MG63 (cell line): ENCODE measurements around the gene RPSA. TPM values are rescaled to one million over a fixed set of nuclear protein-coding genes. Genes with fewer than 3 reads are reported as not detected.
"Not testable (repeated sequence)": the region's sequence is repeated elsewhere in the genome, so short reads cannot be mapped to it uniquely, and the experiment has no call there.

Source experiments
- DNase-seq: peaks from one replicate; pipeline ENCODE4 v3.0.0-alpha.2; 2020
- H3K27me3 ChIP-seq: fragments of 250-450 bp; sonication (Bioruptor Pico); 2 replicates; pipeline ENCODE4 v1.5.1; 2020; ENCODE audit warnings: mild to moderate bottlenecking, moderate library complexity
- H3K36me3 ChIP-seq: fragments of 250-450 bp; sonication (Bioruptor Pico); 2 replicates; pipeline ENCODE4 v1.5.1; 2020; ENCODE audit warnings: mild to moderate bottlenecking, moderate library complexity
- H3K4me3 ChIP-seq: fragments of 250-450 bp; sonication (Bioruptor Pico); 2 replicates; pipeline ENCODE4 v1.5.1; 2020; ENCODE audit warnings: mild to moderate bottlenecking, moderate library complexity
- H3K9me3 ChIP-seq: fragments of 250-450 bp; sonication (Bioruptor Pico); 2 replicates; pipeline ENCODE4 v1.5.1; 2020; ENCODE audit warnings: mild to moderate bottlenecking, moderate library complexity
- total RNA-seq: library from RNA; depleted of rRNA; stranded (reverse); fragments of >200 nt; shearing (Covaris generic); gene quantifications from 2 replicates; pipeline ENCODE4 v1.2.3, GENCODE V29; 2014; ENCODE audit warnings: low replicate concordance

RPSA gene
- total RNA-seq, 1 experiment from 2014 or later, result 2,233 TPM

DNA sequence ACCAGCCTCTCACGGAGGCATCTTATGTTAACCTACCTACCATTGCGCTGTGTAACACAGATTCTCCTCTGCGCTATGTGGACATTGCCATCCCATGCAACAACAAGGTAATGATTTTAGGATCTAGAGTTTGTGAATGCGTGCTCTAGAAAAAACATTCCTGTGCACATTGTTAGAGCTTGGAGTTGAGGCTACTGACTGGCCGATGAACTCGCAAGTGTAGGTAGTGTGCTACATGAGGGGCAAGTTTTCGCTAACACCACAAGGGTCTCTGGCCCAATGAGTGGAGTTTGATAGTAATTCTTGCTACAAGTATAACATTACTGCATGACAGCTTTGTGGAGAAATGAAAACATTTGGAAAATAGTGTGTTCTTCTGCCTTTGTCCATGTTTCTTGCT is 4.4 kb downstream of the RPSA start:
- Histone ChIP-seq H3K27me3 (no peaks in the 10 kb centered on the region), H3K9me3 (no peaks in the 10 kb centered on the region), H3K4me3 (no peak overlapping the region), H3K36me3 (peaks cover 70% of the 10 kb centered on the region)
- no peak for DNase-seq

DNA sequence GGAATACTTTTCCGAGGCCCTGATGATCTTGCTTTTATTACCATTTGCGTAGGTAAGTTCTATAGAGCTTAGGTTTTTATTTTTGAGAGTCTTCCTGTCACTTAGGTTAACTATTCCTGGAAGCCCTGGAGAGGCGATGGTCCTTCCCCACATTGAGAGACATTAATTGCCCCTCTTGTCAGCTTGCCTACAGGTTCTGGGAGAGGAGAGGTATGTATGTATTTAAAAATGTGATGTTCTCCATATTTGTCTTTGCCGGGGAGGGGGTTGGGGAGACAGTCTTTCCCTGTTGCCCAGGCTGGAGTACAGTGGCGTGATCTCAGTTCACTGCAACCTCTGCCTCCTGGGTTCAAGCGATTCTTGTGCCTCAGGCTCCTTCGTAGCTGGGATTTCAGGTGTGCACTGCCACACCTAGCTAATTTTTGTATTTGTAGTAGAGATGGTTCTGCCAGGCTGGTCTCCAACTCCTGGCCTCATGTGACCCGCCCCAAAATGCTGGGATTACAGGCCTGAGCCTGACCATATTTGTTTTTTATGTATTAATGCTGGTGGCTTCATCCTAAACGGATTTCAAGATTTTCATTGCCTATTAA is 6.2 kb downstream of the RPSA start:
- Histone ChIP-seq H3K4me3 (no peak overlapping the region), H3K36me3 (peaks cover 57% of the 10 kb centered on the region), H3K9me3 (no peaks in the 10 kb centered on the region), H3K27me3 (no peaks in the 10 kb centered on the region)
- DNase-seq, result no peak

DNA sequence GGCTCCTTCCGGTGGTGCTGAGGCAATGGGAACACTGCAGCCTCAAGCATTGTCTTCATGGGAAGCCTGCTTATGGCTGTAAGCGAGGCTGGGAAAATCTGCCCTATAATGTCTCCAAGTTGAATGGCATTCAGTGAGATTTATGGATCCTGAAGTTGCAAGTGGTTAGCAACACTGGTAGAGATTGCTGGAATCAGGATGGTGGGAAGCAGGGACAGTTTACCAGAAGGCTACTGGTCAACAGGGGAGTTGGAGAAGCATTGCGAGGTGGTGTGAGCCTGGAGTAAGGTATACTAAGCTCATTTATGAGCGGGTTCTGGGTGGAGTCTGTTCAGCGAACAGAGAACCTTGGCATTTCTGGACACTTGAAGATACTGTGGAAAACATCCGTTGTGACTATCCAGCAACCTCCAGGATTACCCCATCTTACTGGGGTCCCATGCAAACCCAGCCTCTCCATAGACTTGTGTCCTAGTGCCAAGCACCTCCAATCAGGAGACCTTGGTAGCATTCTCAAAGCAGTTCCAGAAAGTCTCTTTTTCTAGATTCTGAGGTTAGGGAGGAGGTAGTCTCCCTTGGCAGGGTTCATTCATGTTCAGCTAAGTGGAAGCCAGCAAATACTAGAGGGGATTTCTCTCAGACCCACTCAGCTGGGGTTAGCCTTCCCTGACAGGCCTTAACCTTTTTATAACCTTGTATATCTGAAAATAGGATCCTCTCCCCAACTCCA is 7.3 kb downstream of the RPSA start:
- no peaks in the 10 kb centered on the region for H3K9me3 ChIP-seq
- H3K36me3 ChIP-seq, result peaks cover 47% of the 10 kb centered on the region
- no peaks in the 10 kb centered on the region for H3K27me3 ChIP-seq
- no peak overlapping the region for H3K4me3 ChIP-seq
- no peak for DNase-seq

DNA sequence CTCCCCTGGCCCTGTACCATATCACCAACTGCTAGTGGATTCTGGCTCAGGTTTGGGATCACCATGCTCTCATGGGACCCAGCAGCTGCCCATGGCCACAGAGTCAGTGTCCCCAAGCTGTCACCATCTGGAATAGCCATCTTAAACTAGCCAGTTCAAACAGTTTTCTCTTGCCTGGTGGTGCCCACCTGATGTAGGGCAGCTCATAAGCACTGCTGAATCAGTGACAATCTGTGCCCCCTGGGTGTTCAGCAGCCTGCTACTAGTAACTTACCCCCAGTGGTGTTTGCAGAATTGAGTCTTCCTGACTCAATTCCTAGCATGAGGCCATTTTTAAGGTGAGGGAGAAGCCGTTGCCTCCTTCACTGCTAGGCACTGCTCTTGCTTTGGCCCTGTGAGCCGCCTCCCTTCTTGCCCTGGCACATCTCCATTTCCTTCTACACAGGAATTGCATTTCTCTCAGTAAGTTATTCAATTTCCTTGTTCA is 7.9 kb downstream of the RPSA start:
- no peak overlapping the region for H3K4me3 ChIP-seq
- H3K27me3 ChIP-seq, result no peaks in the 10 kb centered on the region
- H3K36me3 ChIP-seq, result peaks cover 43% of the 10 kb centered on the region
- no peak for DNase-seq
- no peaks in the 10 kb centered on the region for H3K9me3 ChIP-seq

DNA sequence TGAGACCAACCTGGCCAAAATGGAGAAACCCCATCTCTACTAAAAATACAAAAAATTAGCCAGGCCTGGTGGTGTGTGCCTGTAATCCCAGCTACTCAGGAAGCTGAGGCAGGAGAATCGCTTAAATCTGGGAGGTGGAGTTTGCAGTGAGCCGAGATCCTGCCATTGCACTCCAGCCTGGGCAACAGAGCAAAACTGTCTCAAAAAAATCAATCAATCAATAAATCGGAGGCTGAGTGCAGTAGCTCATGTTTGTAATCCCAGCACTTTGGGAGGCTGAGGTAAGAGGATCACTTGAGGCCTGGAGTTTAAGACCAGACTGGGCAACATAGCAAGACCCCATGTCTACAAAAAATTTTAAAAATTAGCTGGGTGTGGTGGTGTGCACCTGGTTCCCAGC is 8.8 kb downstream of the RPSA start:
- H3K9me3 ChIP-seq, H3K27me3 ChIP-seq, DNase-seq, H3K4me3 ChIP-seq: not testable (repeated sequence)
- H3K36me3 ChIP-seq, result peaks cover 35% of the 10 kb centered on the region

DNA sequence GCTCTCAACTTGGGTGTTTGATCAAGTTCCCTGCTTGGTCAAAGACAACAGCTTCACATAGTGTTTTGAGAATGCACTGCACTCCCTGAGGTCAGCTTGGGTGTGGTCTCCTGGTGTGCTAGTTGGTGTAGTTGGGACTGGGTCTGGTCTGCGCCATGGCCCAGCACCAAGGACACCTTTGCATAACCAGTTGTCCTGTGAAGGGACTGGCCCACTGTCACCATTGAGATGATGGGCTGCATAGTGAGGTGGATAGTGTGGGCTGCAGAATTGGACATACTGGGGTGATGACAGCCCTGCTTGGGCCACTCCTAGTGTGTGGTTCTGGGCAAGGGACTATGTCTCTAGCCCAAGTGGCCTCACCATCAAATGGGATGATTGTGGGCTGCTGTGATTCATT is 9.5 kb downstream of the RPSA start:
- Histone ChIP-seq H3K27me3 (no peaks in the 10 kb centered on the region), H3K9me3 (no peaks in the 10 kb centered on the region), H3K36me3 (peaks cover 28% of the 10 kb centered on the region), H3K4me3 (no peak overlapping the region)
- DNase-seq, result no peak

DNA sequence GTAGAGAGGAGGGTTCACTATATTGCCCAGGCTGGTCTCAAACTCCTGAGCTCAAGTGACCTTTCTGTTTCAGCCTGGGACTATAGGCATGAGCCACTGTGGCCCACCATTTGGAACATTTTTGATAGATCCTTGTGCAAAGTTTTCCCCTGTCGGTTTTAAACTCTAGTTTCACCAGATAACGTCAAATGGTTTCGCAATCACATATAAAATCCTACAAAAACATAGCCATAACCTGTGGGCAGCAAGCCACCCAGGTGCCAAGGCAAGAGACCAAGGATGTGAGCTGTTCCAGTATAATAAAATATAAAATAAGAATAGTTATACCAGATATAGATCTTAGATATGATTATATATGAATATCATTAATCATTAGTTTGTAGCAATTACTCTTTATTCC is 10.5 kb downstream of the RPSA start:
- not testable (repeated sequence) for H3K4me3 ChIP-seq, DNase-seq, H3K9me3 ChIP-seq, H3K27me3 ChIP-seq
- H3K36me3 ChIP-seq, result peaks cover 18% of the 10 kb centered on the region

DNA sequence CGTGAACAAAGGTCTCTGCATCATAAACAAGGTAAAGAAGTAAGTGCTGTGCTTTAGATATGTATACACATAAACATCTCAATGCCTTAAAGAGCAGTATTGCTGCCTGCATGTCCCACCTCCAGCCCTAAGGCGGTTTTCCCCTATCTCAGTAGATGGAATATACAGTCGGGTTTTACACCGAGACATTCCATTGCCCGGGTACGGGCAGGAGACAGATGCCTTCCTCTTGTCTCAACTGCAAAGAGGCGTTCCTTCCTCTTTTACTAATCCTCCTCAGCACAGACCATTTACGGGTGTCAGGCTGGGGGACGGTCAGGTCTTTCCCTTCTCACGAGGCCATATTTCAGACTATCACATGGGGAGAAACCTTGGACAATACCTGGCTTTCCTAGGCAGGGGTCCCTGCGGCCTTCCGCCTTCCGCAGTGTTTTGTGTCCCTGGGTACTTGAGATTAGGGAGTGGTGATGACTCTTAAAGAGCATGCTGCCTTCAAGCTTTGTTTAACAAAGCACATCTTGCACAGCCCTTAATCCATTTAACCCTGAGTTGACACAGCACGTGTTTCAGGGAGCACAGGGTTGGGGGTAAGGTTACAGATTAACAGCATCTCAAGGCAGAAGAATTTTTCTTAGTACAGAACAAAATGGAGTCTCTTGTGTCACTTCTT is 12.2 kb downstream of the RPSA start:
- not testable (repeated sequence) for H3K27me3 ChIP-seq, DNase-seq, H3K36me3 ChIP-seq, H3K9me3 ChIP-seq, H3K4me3 ChIP-seq

DNA sequence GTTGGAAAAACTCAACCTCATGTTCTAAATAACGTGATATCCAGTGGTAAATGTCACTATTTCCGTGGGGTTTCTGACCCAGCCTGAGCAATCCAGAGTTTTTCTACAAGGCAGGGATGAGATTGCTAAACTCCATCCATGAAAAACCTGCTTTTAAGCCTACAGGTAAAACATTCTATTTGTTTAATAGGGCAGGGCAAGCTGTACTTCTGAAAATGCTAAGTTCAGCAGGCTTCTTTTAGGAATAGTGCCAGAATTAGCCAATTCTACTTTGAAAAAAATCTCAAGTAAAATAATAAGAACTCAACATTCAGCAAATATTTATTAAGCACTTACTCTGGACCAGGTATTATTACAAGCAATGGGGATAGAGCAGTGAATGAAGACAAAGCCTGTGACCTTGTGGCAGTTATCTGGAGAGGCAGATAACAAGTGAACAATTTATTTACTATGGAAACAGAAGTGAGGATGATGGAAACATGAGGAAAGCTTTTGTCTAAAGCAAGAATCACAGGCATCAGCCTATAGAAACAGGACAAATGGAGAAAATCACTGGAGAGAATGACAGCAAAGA is 13.3 kb downstream of the RPSA start:
- Histone ChIP-seq H3K36me3 (no peaks in the 10 kb centered on the region), H3K4me3 (no peak overlapping the region)

DNA sequence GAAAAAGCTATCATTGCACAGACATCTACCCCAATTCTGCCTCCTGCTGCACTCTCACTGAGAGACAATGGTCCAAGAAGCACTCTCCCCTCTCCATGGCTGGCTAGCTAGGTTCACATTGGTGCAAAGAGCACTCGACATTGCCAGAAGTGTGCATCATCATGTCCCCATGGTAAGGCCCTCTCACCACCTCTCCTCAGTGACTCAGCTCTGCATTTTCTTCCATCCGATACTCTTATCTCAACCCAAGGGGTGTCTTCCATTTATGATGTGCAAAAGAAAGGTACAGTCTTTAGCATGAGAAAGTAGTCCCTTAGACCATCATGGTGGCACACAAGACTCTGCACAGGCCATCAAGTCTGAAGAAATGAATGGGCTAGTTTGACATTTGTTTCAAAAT is 14.0 kb downstream of the RPSA start:
- no peak for DNase-seq
- no peaks in the 10 kb centered on the region for H3K36me3 ChIP-seq

More for the DNA sequence above, 13.3 kb downstream of the RPSA start:
- Histone ChIP-seq H3K27me3 (no peaks in the 10 kb centered on the region), H3K9me3 (no peaks in the 10 kb centered on the region)
- no peak for DNase-seq

DNA sequence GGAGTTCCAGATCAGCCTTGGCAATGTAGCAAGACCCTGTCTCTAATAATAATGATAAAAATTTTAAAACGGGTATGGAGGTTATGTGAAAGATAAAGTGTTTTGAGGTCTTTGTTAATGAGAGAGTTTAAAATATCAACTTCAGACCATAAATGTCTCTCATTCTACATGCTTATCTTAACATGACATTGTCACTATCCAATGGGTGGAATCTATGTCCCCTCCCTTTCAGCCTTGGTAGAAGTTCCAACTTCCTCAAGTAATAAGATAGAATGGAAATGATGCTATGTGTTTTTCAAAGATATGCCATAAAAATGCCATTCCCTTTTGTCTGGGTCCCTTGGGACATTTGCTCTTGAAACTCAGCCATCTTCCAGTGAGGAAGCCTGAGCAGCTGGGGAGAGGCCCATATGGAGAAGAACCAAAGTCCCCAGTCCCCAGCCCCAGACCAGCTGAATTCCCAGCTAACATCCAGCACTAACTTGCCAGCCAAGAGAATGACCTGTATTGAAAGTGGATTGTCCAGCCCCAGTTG is 17.0 kb downstream of the RPSA start:
- Histone ChIP-seq H3K9me3 (no peaks in the 10 kb centered on the region), H3K27me3 (no peaks in the 10 kb centered on the region), H3K36me3 (no peaks in the 10 kb centered on the region), H3K4me3 (no peak overlapping the region)
- no peak for DNase-seq

More for the DNA sequence above, 14.0 kb downstream of the RPSA start:
- no peaks in the 10 kb centered on the region for H3K9me3 ChIP-seq
- no peaks in the 10 kb centered on the region for H3K27me3 ChIP-seq
- H3K4me3 ChIP-seq, result no peak overlapping the region

DNA sequence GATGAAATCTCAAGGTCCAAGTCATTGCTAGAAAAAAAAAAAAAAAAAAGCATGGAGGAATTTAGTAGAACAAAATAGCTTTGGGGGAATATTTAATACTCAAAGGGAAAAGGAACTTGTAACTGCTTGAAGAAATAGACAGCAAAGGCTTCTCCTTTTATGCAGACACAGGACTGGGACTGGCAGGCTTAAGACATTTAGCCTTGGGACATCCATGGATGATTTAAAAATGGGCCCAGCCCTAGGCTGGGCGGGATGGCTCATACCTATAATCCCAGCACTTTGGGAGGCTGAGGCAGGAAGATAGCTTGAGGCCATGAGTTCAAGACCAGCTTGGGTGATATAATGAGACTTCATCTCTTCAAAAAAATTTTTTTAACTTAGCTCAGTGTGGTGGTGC is 19.8 kb downstream of the RPSA start:
- no peaks in the 10 kb centered on the region for H3K9me3 ChIP-seq
- H3K27me3 ChIP-seq, result no peaks in the 10 kb centered on the region
- no peak for DNase-seq
- no peak overlapping the region for H3K4me3 ChIP-seq
- H3K36me3 ChIP-seq, result no peaks in the 10 kb centered on the region

DNA sequence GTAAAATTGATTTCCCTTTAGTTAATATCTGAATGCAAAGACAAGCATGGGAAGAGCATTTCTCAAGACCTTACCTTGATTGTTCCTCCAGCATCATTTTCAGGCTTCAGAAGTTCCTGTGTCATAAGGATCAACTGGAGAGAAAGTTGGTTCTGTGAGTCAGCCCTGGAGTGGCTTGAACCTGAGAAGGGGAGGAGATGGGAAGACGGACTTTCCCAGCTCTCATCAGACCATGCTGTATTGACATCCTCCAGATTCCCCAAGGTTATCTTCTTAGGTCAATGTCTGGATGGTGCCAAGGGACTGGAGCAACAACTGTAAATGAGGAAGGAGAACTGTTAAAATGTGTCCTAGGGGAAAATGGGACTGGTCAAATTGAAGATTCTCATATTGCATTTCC is 21.0 kb downstream of the RPSA start:
- H3K27me3 ChIP-seq, result no peaks in the 10 kb centered on the region
- H3K4me3 ChIP-seq, result no peak overlapping the region
- no peaks in the 10 kb centered on the region for H3K36me3 ChIP-seq
- DNase-seq, result no peak
- no peaks in the 10 kb centered on the region for H3K9me3 ChIP-seq

DNA sequence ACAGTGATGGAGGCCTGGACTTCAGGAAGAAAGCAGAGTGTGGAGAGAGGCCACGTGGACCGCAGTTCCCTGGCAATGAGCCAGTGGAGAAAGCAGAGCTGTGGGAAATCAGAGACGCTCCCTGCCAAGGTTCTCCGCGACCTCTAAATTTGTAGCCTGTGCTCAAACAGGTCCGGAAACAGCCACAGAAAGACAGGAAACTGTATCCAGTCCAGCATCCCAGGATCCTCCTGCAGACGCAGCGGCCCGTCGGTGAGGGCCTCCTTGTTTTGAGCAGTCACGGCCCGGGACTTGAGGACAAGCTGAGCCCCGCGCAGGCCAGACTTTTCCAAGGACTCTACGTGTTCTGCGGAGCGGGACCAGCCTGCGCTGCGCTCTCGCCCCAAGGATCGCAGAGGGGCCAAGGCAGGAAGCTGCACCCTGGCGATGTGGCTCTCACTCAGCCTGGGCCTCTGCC is 22.3 kb downstream of the RPSA start:
- Histone ChIP-seq H3K9me3 (no peaks in the 10 kb centered on the region), H3K27me3 (no peaks in the 10 kb centered on the region), H3K4me3 (no peak overlapping the region), H3K36me3 (no peaks in the 10 kb centered on the region)
- DNase-seq, result no peak

DNA sequence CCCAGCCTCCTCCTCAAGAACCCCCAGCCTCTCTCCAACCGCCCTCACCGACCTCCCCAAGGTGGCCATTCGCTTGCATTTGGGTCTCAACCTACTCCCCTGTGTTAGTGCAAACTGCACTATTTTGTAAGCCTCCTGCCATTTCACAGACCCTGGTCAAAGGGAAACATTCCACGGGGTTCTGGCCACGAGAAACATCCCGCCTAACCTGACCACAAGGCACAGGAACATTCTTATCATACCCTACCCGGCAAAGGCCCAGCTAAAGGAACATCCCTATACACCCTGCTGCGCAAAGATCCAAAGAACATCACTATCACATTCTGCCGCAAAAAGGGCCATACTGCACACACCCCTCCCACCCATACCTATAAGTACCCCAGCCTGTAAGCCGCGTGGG is 22.9 kb downstream of the RPSA start:
- H3K9me3 ChIP-seq, result no peaks in the 10 kb centered on the region
- H3K4me3 ChIP-seq, result no peak overlapping the region
- no peaks in the 10 kb centered on the region for H3K27me3 ChIP-seq
- DNase-seq, result no peak
- no peaks in the 10 kb centered on the region for H3K36me3 ChIP-seq

DNA sequence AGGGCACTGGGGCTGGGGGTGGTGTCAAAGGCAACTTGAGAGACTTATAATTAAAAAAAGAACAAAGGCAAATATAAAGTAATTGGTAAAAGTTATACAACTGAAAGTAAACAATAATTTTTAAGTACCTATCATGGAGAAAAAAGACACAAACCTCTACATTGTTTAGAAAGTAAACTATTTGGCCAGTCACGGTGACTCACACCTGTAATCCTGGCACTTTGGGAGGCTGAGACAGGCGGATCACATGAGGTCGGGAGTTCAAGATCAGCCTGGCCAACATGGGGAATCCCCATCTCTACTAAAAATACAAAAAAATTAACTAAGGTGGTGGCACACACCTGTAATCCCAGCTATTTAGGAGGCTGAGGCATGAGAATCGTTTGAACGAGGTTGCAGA is 25.8 kb downstream of the RPSA start:
- peak; percentile 37 for DNase-seq
- no peak overlapping the region for H3K4me3 ChIP-seq
- H3K27me3 ChIP-seq, result no peaks in the 10 kb centered on the region
- no peaks in the 10 kb centered on the region for H3K9me3 ChIP-seq
- H3K36me3 ChIP-seq, result no peaks in the 10 kb centered on the region

DNA sequence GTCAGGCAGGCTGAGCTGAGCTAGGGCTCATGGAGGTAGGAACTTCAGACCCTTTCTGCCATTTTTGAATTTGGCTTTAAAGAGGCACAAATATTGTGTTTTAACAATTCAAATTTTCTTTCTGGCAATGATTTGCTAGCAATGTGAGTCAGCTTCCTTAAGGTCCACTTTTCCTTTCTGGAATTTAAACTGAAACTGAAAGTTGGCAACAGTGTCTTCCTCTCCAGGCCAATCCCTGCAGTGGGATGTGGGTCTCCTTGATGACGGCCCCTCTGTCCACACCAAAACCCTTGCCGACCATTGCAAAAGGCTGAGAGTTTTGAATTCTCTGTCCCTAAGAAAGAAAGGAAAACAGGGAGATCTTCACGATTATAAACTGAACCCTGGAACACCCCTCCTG is 27.1 kb downstream of the RPSA start:
- peak; percentile 35 for DNase-seq
- no peaks in the 10 kb centered on the region for H3K27me3 ChIP-seq
- H3K36me3 ChIP-seq, result no peaks in the 10 kb centered on the region
- no peaks in the 10 kb centered on the region for H3K9me3 ChIP-seq
- no peak overlapping the region for H3K4me3 ChIP-seq
